HEK293 (cell line): ENCODE measurements around the gene HIGD2A.

Source experiments
- CTCF ChIA-PET: fragments of 350-600 bp; formaldehyde crosslinking; extraction: SDS; loops from one replicate; lab custom pipeline; 2021; ENCODE audit warnings: antibody characterized with exemption; lab: Yijun Ruan, JAX
- POLR2A ChIA-PET: fragments of 300-600 bp; formaldehyde crosslinking; extraction: SDS; loops from one replicate; lab custom pipeline; 2020; ENCODE audit warnings: antibody characterized with exemption, inconsistent platforms; lab: Yijun Ruan, JAX
- H3K27ac ChIP-seq: fragments of 200-500 bp; sonication (Bioruptor generic); 2 replicates; pipeline ENCODE4 v1.5.1; 2014; ENCODE audit warnings: low read depth, low read length, control low read depth, inconsistent platforms; ENCODE audit errors: extremely low read depth
- H3K36me3 ChIP-seq, 2 experiments: fragments of 200-500 bp in 1 of 2; sonication (Bioruptor generic) in 1 of 2; 1 replicate in 1 of 2; 2 replicates in 1 of 2; pipeline ENCODE4 v1.5.1; 2014 to 2017; ENCODE audit warnings: inconsistent platforms in 2 of 2, low read length in 2 of 2; ENCODE audit not compliant: control insufficient read depth in 2 of 2, insufficient read depth in 1 of 2
- H3K4me1 ChIP-seq: fragments of 200-500 bp; sonication (Bioruptor generic); 2 replicates; pipeline ENCODE4 v1.5.1; 2014; ENCODE audit warnings: mild to moderate bottlenecking, low read length, inconsistent platforms; ENCODE audit not compliant: control insufficient read depth, insufficient read depth
- H3K4me3 ChIP-seq: 2 replicates; pipeline ENCODE4 v1.5.1; 2011; ENCODE audit warnings: low read depth, mild to moderate bottlenecking, control low read depth, low read length, moderate library complexity
- H3K9me3 ChIP-seq: fragments of 200-500 bp; sonication (Bioruptor generic); 2 replicates; pipeline ENCODE4 v1.5.1; 2014; ENCODE audit warnings: low read depth, low read length, inconsistent platforms; ENCODE audit not compliant: control insufficient read depth, insufficient read depth
- EGR2 ChIP-seq: fragments of 450-650 bp; formaldehyde crosslinking; IDR thresholded peaks from 2 replicates; pipeline ENCODE4 v1.5.1; 2016; ENCODE audit warnings: low read depth, missing biosample characterization, missing genetic modification characterization
- HOXD13 ChIP-seq: sonication (generic); formaldehyde crosslinking; IDR thresholded peaks from 2 replicates; pipeline ENCODE4 v1.8.0; 2022; ENCODE audit warnings: missing genetic modification reagents, borderline replicate concordance
- KLF10 ChIP-seq: fragments of 450-650 bp; IDR thresholded peaks from 2 replicates; pipeline ENCODE4 v1.5.1; 2018; ENCODE audit warnings: missing biosample characterization, mild to moderate bottlenecking, missing genetic modification characterization
- SP3 ChIP-seq: fragments of 450-650 bp; formaldehyde crosslinking; IDR thresholded peaks from 2 replicates; pipeline ENCODE4 v1.5.1; 2016; ENCODE audit warnings: missing biosample characterization, missing genetic modification characterization
- SP7 ChIP-seq: fragments of 450-650 bp; formaldehyde crosslinking; IDR thresholded peaks from 2 replicates; pipeline ENCODE4 v1.5.1; 2016; ENCODE audit warnings: missing biosample characterization, missing genetic modification characterization
- TRIM28 ChIP-seq: IDR thresholded peaks from 2 replicates; pipeline ENCODE4 v1.6.1; 2011; ENCODE audit warnings: low read length, control low read depth, borderline replicate concordance
- ZBTB20 ChIP-seq: fragments of 450-650 bp; formaldehyde crosslinking; IDR thresholded peaks from 2 replicates; pipeline ENCODE4 v1.5.1; 2016; ENCODE audit warnings: missing biosample characterization, missing genetic modification characterization
- ZBTB7A ChIP-seq: fragments of 450-650 bp; formaldehyde crosslinking; IDR thresholded peaks from 2 replicates; pipeline ENCODE4 v1.5.1; 2016; ENCODE audit warnings: low read depth, missing biosample characterization, missing genetic modification characterization
- ZNF157 ChIP-seq: fragments of 450-650 bp; formaldehyde crosslinking; IDR thresholded peaks from 2 replicates; pipeline ENCODE4 v1.5.1; 2016; ENCODE audit warnings: missing biosample characterization, missing genetic modification characterization
- ZNF2 ChIP-seq: fragments of 450-650 bp; formaldehyde crosslinking; IDR thresholded peaks from 2 replicates; pipeline ENCODE4 v1.5.1; 2016; ENCODE audit warnings: missing biosample characterization, missing genetic modification characterization
- ZNF24 ChIP-seq: fragments of 450-650 bp; formaldehyde crosslinking; IDR thresholded peaks from 2 replicates; pipeline ENCODE4 v1.5.1; 2016; ENCODE audit warnings: missing biosample characterization, missing genetic modification characterization
- ZNF335 ChIP-seq: fragments of 450-650 bp; formaldehyde crosslinking; conservative IDR thresholded peaks from 2 replicates; pipeline ENCODE4 v1.5.1; 2016; ENCODE audit warnings: missing biosample characterization, missing genetic modification characterization
- ZNF341 ChIP-seq: fragments of 450-650 bp; formaldehyde crosslinking; IDR thresholded peaks from 2 replicates; pipeline ENCODE4; 2016; ENCODE audit warnings: low read depth, missing biosample characterization, missing genetic modification characterization
- ZNF37A ChIP-seq: fragments of 450-650 bp; IDR thresholded peaks from 2 replicates; pipeline ENCODE4 v1.5.1; 2018; ENCODE audit warnings: missing biosample characterization, missing genetic modification characterization
- ZNF624 ChIP-seq: fragments of 450-650 bp; formaldehyde crosslinking; IDR thresholded peaks from 2 replicates; pipeline ENCODE4 v1.5.1; 2017; ENCODE audit warnings: missing biosample characterization, missing genetic modification characterization
- ZNF660 ChIP-seq: fragments of 450-650 bp; IDR thresholded peaks from 2 replicates; pipeline ENCODE4 v1.5.1; 2018; ENCODE audit warnings: missing biosample characterization, mild to moderate bottlenecking, missing genetic modification characterization
- ZSCAN30 ChIP-seq: fragments of 450-650 bp; IDR thresholded peaks from 2 replicates; pipeline ENCODE4 v1.5.1; 2018; ENCODE audit warnings: missing biosample characterization, mild to moderate bottlenecking, missing genetic modification characterization, moderate library complexity
- TF ChIP-seq, protein P1 (sequence below): fragments of 450-650 bp; formaldehyde crosslinking; IDR thresholded peaks from 2 replicates; pipeline ENCODE4 v1.5.1; 2017; ENCODE audit warnings: missing biosample characterization, mild to moderate bottlenecking, missing genetic modification characterization, moderate library complexity
- TF ChIP-seq, protein P2 (sequence below): fragments of 450-650 bp; formaldehyde crosslinking; IDR thresholded peaks from 2 replicates; pipeline ENCODE4 v1.5.1; 2016; ENCODE audit warnings: missing biosample characterization, missing genetic modification characterization
- TF ChIP-seq, protein P3 (sequence below): fragments of 450-650 bp; formaldehyde crosslinking; IDR thresholded peaks from 2 replicates; pipeline ENCODE4 v1.5.1; 2017; ENCODE audit warnings: missing biosample characterization, missing genetic modification characterization
- TF ChIP-seq, protein P4 (sequence below): fragments of 450-650 bp; formaldehyde crosslinking; IDR thresholded peaks from 2 replicates; pipeline ENCODE4 v1.5.1; 2016; ENCODE audit warnings: missing biosample characterization, missing genetic modification characterization
- TF ChIP-seq, protein P5 (sequence below): fragments of 450-650 bp; formaldehyde crosslinking; IDR thresholded peaks from 2 replicates; pipeline ENCODE4 v1.5.1; 2016; ENCODE audit warnings: missing biosample characterization, missing genetic modification characterization
- TF ChIP-seq, protein P6 (sequence below): fragments of 450-650 bp; formaldehyde crosslinking; IDR thresholded peaks from 2 replicates; pipeline ENCODE4 v1.5.1; 2017; ENCODE audit warnings: missing biosample characterization, missing genetic modification characterization

The HIGD2A gene

DNA sequence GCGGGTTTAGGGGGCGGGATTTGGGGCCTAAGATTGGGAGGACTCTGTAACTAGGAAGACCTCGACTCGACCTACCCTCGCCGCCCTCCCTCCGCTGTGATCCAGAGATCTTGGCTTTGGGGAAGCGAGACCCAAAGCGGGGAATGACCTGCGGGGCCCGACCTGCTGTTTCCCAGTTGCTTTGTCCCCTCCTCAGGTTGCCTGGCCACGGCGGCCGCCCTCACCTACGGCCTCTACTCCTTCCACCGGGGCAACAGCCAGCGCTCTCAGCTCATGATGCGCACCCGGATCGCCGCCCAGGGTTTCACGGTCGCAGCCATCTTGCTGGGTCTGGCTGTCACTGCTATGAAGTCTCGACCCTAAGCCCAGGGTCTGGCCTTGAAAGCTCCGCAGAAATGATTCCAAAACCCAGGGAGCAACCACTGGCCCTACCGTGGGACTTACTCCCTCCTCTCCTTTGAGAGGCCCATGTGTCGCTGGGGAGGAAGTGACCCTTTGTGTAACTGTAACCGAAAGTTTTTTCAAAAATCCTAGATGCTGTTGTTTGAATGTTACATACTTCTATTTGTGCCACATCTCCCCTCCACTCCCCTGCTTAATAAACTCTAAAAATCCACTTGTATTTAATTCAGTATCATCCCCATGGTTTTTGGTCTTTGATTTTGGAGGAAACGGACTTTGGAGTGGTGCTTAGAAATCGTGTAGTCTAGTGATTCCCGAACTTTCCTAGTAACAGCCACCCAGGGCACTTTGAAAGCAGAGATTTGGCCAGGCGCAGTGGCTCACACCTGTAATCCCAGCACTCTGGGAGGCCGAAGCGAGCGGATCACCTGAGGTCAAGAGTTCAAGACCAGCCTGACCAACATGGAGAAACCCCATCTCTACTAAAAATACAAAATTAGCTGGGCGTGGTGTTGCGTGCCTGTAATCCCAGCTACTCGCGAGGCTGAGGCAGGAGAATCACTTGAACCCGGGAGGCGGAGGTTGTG lies 878 bp downstream of the HIGD2A start:
- H3K36me3 ChIP-seq, result peaks cover 0 to 68% of the 10 kb centered on the region in 2 experiments; a peak in 2 of 3 replicates
- POLR2A ChIA-PET, result interaction anchor here (1.3 to 1.9 kb wide), 3 partner anchors 15 to 154 kb away, joined by 3 to 5 read pairs (median 4); partner anchors contain the start of gene FAF2
- H3K9me3 ChIP-seq, result no peaks in the 10 kb centered on the region
- no peaks in the 10 kb centered on the region for H3K4me1 ChIP-seq
- TF ChIP-seq ZSCAN30, result 0 out of 2 replicates have a peak, but pooled peaks have one; percentile 48
- 0 out of 2 replicates have a peak, but pooled peaks have one; percentile 3 for TF ChIP-seq ZBTB7A (tag by site-specific recombination)
- TF ChIP-seq, protein P1, sequence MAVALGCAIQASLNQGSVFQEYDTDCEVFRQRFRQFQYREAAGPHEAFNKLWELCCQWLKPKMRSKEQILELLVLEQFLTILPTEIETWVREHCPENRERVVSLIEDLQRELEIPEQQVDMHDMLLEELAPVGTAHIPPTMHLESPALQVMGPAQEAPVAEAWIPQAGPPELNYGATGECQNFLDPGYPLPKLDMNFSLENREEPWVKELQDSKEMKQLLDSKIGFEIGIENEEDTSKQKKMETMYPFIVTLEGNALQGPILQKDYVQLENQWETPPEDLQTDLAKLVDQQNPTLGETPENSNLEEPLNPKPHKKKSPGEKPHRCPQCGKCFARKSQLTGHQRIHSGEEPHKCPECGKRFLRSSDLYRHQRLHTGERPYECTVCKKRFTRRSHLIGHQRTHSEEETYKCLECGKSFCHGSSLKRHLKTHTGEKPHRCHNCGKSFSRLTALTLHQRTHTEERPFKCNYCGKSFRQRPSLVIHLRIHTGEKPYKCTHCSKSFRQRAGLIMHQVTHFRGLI (tag by site-specific recombination), result no peak
- TF ChIP-seq, protein P2, sequence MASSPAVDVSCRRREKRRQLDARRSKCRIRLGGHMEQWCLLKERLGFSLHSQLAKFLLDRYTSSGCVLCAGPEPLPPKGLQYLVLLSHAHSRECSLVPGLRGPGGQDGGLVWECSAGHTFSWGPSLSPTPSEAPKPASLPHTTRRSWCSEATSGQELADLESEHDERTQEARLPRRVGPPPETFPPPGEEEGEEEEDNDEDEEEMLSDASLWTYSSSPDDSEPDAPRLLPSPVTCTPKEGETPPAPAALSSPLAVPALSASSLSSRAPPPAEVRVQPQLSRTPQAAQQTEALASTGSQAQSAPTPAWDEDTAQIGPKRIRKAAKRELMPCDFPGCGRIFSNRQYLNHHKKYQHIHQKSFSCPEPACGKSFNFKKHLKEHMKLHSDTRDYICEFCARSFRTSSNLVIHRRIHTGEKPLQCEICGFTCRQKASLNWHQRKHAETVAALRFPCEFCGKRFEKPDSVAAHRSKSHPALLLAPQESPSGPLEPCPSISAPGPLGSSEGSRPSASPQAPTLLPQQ (tag by site-specific recombination), result 0 out of 2 replicates have a peak, but pooled peaks have one; percentile 5
- TF ChIP-seq ZNF624 (tag by site-specific recombination), result no peak
- peak; percentile 2; the same call in 1 of the 2 replicates for TF ChIP-seq SP3 (tag by site-specific recombination)
- TF ChIP-seq HOXD13 (CRISPR knock-in tag), result no peak
- TF ChIP-seq, protein P3, sequence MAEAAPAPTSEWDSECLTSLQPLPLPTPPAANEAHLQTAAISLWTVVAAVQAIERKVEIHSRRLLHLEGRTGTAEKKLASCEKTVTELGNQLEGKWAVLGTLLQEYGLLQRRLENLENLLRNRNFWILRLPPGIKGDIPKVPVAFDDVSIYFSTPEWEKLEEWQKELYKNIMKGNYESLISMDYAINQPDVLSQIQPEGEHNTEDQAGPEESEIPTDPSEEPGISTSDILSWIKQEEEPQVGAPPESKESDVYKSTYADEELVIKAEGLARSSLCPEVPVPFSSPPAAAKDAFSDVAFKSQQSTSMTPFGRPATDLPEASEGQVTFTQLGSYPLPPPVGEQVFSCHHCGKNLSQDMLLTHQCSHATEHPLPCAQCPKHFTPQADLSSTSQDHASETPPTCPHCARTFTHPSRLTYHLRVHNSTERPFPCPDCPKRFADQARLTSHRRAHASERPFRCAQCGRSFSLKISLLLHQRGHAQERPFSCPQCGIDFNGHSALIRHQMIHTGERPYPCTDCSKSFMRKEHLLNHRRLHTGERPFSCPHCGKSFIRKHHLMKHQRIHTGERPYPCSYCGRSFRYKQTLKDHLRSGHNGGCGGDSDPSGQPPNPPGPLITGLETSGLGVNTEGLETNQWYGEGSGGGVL, result peak; percentile 91
- peak; percentile 8; the same call in 1 of the 2 replicates for TF ChIP-seq TRIM28
- 0 out of 2 replicates have a peak, but pooled peaks have one; percentile 26 for TF ChIP-seq SP7
- TF ChIP-seq ZNF157 (tag by site-specific recombination), result no peak
- TF ChIP-seq ZNF341 (tag by site-specific recombination), result peak; percentile 97
- TF ChIP-seq, protein P4, sequence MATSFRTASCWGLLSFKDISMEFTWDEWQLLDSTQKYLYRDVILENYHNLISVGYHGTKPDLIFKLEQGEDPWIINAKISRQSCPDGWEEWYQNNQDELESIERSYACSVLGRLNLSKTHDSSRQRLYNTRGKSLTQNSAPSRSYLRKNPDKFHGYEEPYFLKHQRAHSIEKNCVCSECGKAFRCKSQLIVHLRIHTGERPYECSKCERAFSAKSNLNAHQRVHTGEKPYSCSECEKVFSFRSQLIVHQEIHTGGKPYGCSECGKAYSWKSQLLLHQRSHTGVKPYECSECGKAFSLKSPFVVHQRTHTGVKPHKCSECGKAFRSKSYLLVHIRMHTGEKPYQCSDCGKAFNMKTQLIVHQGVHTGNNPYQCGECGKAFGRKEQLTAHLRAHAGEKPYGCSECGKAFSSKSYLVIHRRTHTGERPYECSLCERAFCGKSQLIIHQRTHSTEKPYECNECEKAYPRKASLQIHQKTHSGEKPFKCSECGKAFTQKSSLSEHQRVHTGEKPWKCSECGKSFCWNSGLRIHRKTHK (tag by site-specific recombination), result no peak
- no peak for TF ChIP-seq ZNF660 (tag by site-specific recombination)
- TF ChIP-seq EGR2, result no peak
- TF ChIP-seq ZNF24 (tag by site-specific recombination), result 0 out of 2 replicates have a peak, but pooled peaks have one; percentile 11
- peak; percentile 72; the same call in 1 of the 2 replicates for TF ChIP-seq KLF10
- TF ChIP-seq, protein P5, sequence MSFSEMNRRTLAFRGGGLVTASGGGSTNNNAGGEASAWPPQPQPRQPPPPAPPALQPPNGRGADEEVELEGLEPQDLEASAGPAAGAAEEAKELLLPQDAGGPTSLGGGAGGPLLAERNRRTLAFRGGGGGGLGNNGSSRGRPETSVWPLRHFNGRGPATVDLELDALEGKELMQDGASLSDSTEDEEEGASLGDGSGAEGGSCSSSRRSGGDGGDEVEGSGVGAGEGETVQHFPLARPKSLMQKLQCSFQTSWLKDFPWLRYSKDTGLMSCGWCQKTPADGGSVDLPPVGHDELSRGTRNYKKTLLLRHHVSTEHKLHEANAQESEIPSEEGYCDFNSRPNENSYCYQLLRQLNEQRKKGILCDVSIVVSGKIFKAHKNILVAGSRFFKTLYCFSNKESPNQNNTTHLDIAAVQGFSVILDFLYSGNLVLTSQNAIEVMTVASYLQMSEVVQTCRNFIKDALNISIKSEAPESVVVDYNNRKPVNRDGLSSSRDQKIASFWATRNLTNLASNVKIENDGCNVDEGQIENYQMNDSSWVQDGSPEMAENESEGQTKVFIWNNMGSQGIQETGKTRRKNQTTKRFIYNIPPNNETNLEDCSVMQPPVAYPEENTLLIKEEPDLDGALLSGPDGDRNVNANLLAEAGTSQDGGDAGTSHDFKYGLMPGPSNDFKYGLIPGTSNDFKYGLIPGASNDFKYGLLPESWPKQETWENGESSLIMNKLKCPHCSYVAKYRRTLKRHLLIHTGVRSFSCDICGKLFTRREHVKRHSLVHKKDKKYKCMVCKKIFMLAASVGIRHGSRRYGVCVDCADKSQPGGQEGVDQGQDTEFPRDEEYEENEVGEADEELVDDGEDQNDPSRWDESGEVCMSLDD (tag by site-specific recombination), result 0 out of 2 replicates have a peak, but pooled peaks have one; percentile 1
- TF ChIP-seq, protein P6, sequence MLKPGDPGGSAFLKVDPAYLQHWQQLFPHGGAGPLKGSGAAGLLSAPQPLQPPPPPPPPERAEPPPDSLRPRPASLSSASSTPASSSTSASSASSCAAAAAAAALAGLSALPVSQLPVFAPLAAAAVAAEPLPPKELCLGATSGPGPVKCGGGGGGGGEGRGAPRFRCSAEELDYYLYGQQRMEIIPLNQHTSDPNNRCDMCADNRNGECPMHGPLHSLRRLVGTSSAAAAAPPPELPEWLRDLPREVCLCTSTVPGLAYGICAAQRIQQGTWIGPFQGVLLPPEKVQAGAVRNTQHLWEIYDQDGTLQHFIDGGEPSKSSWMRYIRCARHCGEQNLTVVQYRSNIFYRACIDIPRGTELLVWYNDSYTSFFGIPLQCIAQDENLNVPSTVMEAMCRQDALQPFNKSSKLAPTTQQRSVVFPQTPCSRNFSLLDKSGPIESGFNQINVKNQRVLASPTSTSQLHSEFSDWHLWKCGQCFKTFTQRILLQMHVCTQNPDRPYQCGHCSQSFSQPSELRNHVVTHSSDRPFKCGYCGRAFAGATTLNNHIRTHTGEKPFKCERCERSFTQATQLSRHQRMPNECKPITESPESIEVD (tag by site-specific recombination), result no peak
- peak; percentile 7; the same call in 1 of the 2 replicates for TF ChIP-seq ZNF2
- TF ChIP-seq ZNF37A (tag by site-specific recombination), result no peak
- peak; percentile 77 for TF ChIP-seq ZBTB20 (tag by site-specific recombination)
- TF ChIP-seq ZNF335, result peak; percentile 5
- TF ChIP-seq, all 188 proteins: peak for 14
- CTCF ChIA-PET, result interaction anchor here (0.7 to 1.0 kb wide), 2 partner anchors 215 to 900 kb away, joined by 3 to 4 read pairs; no protein-coding TSS in a partner anchor
- Histone ChIP-seq H3K4me3 (peak overlapping the region; percentile 67), H3K27ac (peak overlapping the region; percentile 67)
